GM12801 (cell line): ENCODE data around the gene DNAH8.

Experiments
- TF ChIP-seq, protein P1 (sequence below): IDR thresholded peaks from one replicate; pipeline ENCODE4 v1.5.1; 2011; ENCODE audit warnings: control low read depth; ENCODE audit not compliant: insufficient read length; ENCODE audit errors: extremely low read depth

Gene DNAH8

GRCh38 chr6:38912378-38912777, 197.3 kb downstream of the DNAH8 start:
- TF ChIP-seq, protein P1, sequence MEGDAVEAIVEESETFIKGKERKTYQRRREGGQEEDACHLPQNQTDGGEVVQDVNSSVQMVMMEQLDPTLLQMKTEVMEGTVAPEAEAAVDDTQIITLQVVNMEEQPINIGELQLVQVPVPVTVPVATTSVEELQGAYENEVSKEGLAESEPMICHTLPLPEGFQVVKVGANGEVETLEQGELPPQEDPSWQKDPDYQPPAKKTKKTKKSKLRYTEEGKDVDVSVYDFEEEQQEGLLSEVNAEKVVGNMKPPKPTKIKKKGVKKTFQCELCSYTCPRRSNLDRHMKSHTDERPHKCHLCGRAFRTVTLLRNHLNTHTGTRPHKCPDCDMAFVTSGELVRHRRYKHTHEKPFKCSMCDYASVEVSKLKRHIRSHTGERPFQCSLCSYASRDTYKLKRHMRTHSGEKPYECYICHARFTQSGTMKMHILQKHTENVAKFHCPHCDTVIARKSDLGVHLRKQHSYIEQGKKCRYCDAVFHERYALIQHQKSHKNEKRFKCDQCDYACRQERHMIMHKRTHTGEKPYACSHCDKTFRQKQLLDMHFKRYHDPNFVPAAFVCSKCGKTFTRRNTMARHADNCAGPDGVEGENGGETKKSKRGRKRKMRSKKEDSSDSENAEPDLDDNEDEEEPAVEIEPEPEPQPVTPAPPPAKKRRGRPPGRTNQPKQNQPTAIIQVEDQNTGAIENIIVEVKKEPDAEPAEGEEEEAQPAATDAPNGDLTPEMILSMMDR, result no peak

DNA sequence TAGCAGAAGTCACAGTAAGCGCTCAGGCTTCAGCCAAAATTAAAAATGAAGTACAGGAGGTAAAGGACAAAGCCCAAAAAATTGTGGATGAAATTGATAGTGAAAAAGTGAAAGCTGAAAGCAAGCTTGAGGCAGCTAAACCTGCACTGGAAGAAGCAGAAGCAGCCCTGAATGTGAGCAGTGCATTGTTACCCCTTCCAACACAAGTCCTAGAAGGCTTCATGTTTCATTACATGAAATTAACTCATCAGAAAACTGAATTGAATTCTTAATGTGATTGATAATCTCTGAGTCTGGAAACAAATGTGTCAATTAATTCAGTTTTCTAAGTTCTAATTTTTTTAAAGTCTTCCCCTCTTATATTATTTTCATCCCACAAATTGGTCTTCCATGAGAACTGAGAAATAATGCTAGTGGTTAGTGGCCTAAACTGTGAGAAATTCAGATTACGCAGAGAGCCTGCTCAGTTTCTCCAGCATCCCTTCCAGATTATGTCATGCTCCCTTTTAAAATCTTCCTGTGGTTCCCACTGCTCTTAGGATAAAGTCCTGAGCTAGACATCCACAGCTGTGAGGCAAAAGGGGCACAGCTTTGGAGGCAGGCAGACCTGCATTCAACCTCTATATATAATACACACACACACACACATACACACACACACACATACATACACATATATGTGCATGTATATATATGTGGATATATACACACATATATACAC, 200.3 kb downstream of the DNAH8 start:
- TF ChIP-seq, protein P1, result no peak

DNA sequence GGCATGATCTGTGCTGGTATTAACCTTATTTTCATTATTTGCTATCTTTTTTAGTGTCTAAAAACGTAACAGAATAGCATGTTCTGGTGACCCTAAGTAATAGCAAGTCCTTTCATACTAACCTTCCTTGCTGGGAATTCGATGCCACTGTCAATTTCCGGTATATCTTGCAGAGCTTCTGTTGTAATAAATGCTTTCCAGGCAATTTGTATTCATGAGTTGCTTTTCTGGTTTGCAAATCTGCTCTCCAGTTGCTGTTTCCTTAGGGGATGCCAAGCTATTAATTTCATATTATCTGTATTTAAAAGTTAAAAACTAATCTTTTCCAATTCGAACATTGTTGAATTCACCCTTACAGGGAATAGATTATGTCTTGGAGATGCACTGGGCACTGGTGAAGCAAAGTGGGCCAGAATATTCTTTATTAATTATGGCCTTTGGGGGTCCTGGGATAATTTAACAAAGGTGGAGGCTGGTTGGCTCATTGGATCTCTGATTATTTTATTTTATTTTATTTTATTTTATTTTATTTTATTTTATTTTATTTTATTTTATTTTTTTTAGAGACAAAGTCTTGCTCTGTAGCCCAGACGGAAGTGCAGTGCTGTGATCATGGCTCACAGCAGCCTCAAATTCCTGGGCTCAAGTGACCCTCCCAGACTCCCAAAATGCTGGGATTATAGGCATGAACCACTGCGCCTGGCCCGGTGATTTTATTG, 209.8 kb downstream of the DNAH8 start:
- TF ChIP-seq, protein P1, result no peak

GRCh38 chr6:38929560-38929959, 214.4 kb downstream of the DNAH8 start:
- TF ChIP-seq, protein P1, result no peak

GRCh38 chr6:38933426-38933825, 218.3 kb downstream of the DNAH8 start:
- TF ChIP-seq, protein P1, result no peak

GRCh38 chr6:38935051-38935450, 219.9 kb downstream of the DNAH8 start:
- TF ChIP-seq, protein P1, result no peak

DNA sequence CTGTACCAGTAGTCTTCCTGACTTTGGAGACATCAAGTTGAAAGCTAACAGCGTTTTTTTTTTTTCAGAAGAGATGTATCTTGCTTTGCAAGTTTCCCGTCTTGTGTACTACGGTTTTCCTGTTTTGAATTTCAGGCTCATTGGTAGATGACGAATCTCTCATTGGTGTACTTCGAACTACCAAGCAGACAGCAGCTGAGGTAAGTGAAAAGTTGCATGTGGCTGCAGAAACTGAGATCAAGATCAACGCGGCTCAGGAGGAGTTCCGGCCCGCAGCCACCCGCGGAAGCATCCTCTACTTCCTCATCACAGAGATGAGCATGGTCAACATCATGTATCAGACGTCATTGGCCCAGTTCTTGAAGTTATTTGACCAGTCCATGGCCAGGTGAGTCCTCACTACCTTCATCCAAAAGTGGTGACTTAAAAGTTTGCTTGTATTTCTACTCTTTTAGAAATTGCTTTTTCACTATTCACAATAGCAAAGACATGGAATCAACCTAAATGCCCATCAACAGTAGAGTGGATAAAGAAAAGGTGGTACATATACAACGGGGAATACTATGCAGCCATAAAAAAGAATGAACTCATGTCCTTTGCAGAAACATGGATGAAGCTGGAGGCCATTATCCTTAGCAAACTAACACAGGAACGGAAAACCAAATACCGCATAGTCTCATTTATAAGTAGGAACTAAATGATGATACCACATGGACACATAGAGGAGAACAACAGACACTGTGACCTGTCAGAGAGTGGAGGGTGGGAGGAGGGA, 222.9 kb downstream of the DNAH8 start:
- TF ChIP-seq, protein P1, result no peak
